ENCODE measurements around the gene EDN3.

The EDN3 gene

DNA sequence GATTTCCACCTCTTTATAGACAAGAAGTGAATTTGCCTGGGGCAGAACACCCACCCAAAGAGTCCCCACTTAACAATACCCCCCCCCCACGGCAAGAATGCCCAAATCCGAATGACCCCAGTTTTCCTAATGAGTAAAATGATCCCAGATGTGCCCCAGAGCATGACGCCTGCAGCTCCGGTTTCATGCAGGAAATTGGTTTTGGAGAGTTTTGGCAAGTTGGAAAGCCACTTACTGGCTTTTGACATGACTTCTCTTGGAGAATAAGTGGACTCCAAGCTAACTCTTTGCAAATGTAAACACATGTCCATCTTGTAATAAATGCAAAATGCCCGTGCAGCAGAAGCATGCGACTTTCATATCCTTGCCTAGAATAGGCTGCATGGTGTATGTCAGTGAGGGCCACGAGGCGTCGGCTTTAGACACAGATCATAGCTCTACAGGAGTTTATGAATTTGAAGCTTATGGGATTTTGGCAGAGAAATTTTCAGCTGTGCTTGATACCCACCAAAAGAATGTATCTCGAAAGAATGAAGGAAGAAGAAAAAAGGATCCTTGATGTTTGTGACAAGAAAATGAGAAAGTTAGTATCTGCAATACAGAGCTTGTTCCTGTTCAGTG lies 24.2 kb downstream of the EDN3 start:
- no peak overlapping the region for H2AFZ ChIP-seq (ENCODE audit: insufficient read depth, low read length, poor library complexity)
- no peak overlapping the region for H4K91ac ChIP-seq (ENCODE audit: low read depth, low read length)
- WGBS (ENCODE audit: extremely low coverage, insufficient coverage, insufficient read length): no CpG with 5 or more reads among the region's 10 CpGs

GRCh38 chr20:59325142-59325523 lies 24.7 kb downstream of the EDN3 start:
- no peaks in the 10 kb centered on the region for H3K4me1 ChIP-seq (ENCODE audit: control insufficient read depth in 1 of 2, insufficient read depth in 2 of 2, low read length in 2 of 2)
- no peaks in the 10 kb centered on the region for H3K36me3 ChIP-seq (ENCODE audit: control insufficient read depth in 1 of 2, insufficient read depth in 2 of 2, low read length in 2 of 2)
- H3K14ac ChIP-seq (ENCODE audit: low read length): no peak overlapping the region
- no peak overlapping the region for H3K4me2 ChIP-seq (ENCODE audit: low read length)
- H2BK120ac ChIP-seq (ENCODE audit: insufficient read depth, low read length, poor library complexity): no peak overlapping the region
- H3K9ac ChIP-seq (ENCODE audit: low read length): no peak overlapping the region
- no peak overlapping the region for H2BK12ac ChIP-seq (ENCODE audit: low read length)
- no peak overlapping the region for H2AFZ ChIP-seq (ENCODE audit: insufficient read depth, low read length, poor library complexity)
- no peak overlapping the region for H4K12ac ChIP-seq (ENCODE audit: low read depth, low read length)
- no peak overlapping the region for H2BK5ac ChIP-seq (ENCODE audit: low read depth, low read length, poor library complexity)
- peaks cover 2% of the 10 kb centered on the region for H3K27me3 ChIP-seq (ENCODE audit: insufficient read depth, low read length)
- no CpG with 5 or more reads among the region's 10 CpGs for WGBS (ENCODE audit: extremely low coverage, insufficient coverage, insufficient read length)
- H3K79me2 ChIP-seq (ENCODE audit: control insufficient read depth, insufficient read depth, low read length, poor library complexity): no peaks in the 10 kb centered on the region
- no peak overlapping the region for H3K27ac ChIP-seq (ENCODE audit: low read depth, low read length)
- no peak overlapping the region for H2AK5ac ChIP-seq (ENCODE audit: low read length)
- no peak overlapping the region for H3K23ac ChIP-seq (ENCODE audit: low read length)
- no peak overlapping the region for H4K91ac ChIP-seq (ENCODE audit: low read depth, low read length)
- H3K18ac ChIP-seq (ENCODE audit: low read length): no peak overlapping the region
- no peak overlapping the region for H3K4ac ChIP-seq (ENCODE audit: low read depth, low read length)
- no peak for DNase-seq
- H3K9me3 ChIP-seq (ENCODE audit: insufficient read depth, low read depth, low read length): peaks cover 4% of the 10 kb centered on the region
- no peak overlapping the region for H3K4me3 ChIP-seq (ENCODE audit: low read depth, low read length)
- no peak overlapping the region for H4K8ac ChIP-seq (ENCODE audit: low read depth, low read length)
- H3K79me1 ChIP-seq (ENCODE audit: low read length): no peaks in the 10 kb centered on the region

More for the DNA sequence above, 24.2 kb downstream of the EDN3 start:
- no peaks in the 10 kb centered on the region for H3K36me3 ChIP-seq (ENCODE audit: control insufficient read depth in 1 of 2, insufficient read depth in 2 of 2, low read length in 2 of 2)
- H3K4me1 ChIP-seq (ENCODE audit: control insufficient read depth in 1 of 2, insufficient read depth in 2 of 2, low read length in 2 of 2): no peaks in the 10 kb centered on the region
- no peak overlapping the region for H3K4ac ChIP-seq (ENCODE audit: low read depth, low read length)
- H2BK120ac ChIP-seq (ENCODE audit: insufficient read depth, low read length, poor library complexity): no peak overlapping the region
- H3K4me3 ChIP-seq (ENCODE audit: low read depth, low read length): no peak overlapping the region
- no peak overlapping the region for H4K8ac ChIP-seq (ENCODE audit: low read depth, low read length)
- H2AK5ac ChIP-seq (ENCODE audit: low read length): no peak overlapping the region
- no peaks in the 10 kb centered on the region for H3K79me1 ChIP-seq (ENCODE audit: low read length)
- peaks cover 5% of the 10 kb centered on the region for H3K9me3 ChIP-seq (ENCODE audit: insufficient read depth, low read depth, low read length)
- DNase-seq: no peak
- no peak overlapping the region for H2BK12ac ChIP-seq (ENCODE audit: low read length)
- no peaks in the 10 kb centered on the region for H3K79me2 ChIP-seq (ENCODE audit: control insufficient read depth, insufficient read depth, low read length, poor library complexity)
- no peak overlapping the region for H3K23ac ChIP-seq (ENCODE audit: low read length)
- no peak overlapping the region for H2BK5ac ChIP-seq (ENCODE audit: low read depth, low read length, poor library complexity)
- H3K4me2 ChIP-seq (ENCODE audit: low read length): no peak overlapping the region
- H3K14ac ChIP-seq (ENCODE audit: low read length): no peak overlapping the region
- peaks cover 2% of the 10 kb centered on the region for H3K27me3 ChIP-seq (ENCODE audit: insufficient read depth, low read length)
- H3K9ac ChIP-seq (ENCODE audit: low read length): no peak overlapping the region
- H4K12ac ChIP-seq (ENCODE audit: low read depth, low read length): no peak overlapping the region
- H3K27ac ChIP-seq (ENCODE audit: low read depth, low read length): no peak overlapping the region
- H3K18ac ChIP-seq (ENCODE audit: low read length): no peak overlapping the region

- DNase-seq: no peak
- Histone ChIP-seq H2BK120ac (ENCODE audit: insufficient read depth, low read length, poor library complexity) (no peak overlapping the region), H3K4ac (ENCODE audit: low read depth, low read length) (no peak overlapping the region), H2AFZ (ENCODE audit: insufficient read depth, low read length, poor library complexity) (no peak overlapping the region), H3K14ac (ENCODE audit: low read length) (no peak overlapping the region), H2BK12ac (ENCODE audit: low read length) (no peak overlapping the region), H3K79me1 (ENCODE audit: low read length) (no peaks in the 10 kb centered on the region), H3K23ac (ENCODE audit: low read length) (no peak overlapping the region), H3K18ac (ENCODE audit: low read length) (no peak overlapping the region), H3K27ac (ENCODE audit: low read depth, low read length) (no peak overlapping the region), H2AK5ac (ENCODE audit: low read length) (no peak overlapping the region), H3K9ac (ENCODE audit: low read length) (no peak overlapping the region), H3K79me2 (ENCODE audit: control insufficient read depth, insufficient read depth, low read length, poor library complexity) (no peaks in the 10 kb centered on the region), H3K36me3 (ENCODE audit: control insufficient read depth in 1 of 2, insufficient read depth in 2 of 2, low read length in 2 of 2) (no peaks in the 10 kb centered on the region), H4K91ac (ENCODE audit: low read depth, low read length) (no peak overlapping the region), H2BK5ac (ENCODE audit: low read depth, low read length, poor library complexity) (no peak overlapping the region), H4K8ac (ENCODE audit: low read depth, low read length) (no peak overlapping the region), H3K9me3 (ENCODE audit: insufficient read depth, low read depth, low read length) (peaks cover 1% of the 10 kb centered on the region), H3K27me3 (ENCODE audit: insufficient read depth, low read length) (peaks cover 5% of the 10 kb centered on the region), H3K4me2 (ENCODE audit: low read length) (no peak overlapping the region), H3K4me1 (ENCODE audit: control insufficient read depth in 1 of 2, insufficient read depth in 2 of 2, low read length in 2 of 2) (no peaks in the 10 kb centered on the region), H3K4me3 (ENCODE audit: low read depth, low read length) (no peak overlapping the region), H4K12ac (ENCODE audit: low read depth, low read length) (no peak overlapping the region)
- WGBS (ENCODE audit: extremely low coverage, insufficient coverage, insufficient read length): no CpG with 5 or more reads among the region's 2 CpGs
These were observed 25.8 kb downstream of the EDN3 start for GRCh38 chr20:59326188-59326587.

DNA sequence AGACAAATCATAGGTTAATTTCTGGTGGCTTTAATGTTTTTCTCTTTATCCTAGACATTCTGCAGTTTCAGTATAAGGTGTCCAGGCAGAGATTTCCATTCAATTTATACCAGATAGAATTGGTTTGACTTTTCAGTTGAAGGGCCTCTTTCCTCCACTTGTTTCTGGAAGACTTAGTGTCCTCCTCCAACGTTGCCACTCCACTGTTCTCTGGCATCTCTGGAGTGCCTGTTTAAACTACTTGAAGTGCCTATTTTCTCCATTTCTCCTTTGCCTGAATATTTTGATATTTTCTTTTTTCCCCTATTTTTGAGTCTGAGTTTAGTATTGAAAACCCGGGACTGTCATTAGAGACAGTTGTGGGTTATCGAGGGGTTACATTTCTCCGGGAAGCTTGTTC lies 27.7 kb downstream of the EDN3 start:
- Histone ChIP-seq H3K9me3 (ENCODE audit: insufficient read depth, low read depth, low read length) (peaks cover 1% of the 10 kb centered on the region), H2AK5ac (ENCODE audit: low read length) (no peak overlapping the region), H3K79me1 (ENCODE audit: low read length) (no peaks in the 10 kb centered on the region), H3K4me1 (ENCODE audit: control insufficient read depth in 1 of 2, insufficient read depth in 2 of 2, low read length in 2 of 2) (no peaks in the 10 kb centered on the region), H4K8ac (ENCODE audit: low read depth, low read length) (no peak overlapping the region), H3K23ac (ENCODE audit: low read length) (no peak overlapping the region), H3K4ac (ENCODE audit: low read depth, low read length) (no peak overlapping the region), H2BK5ac (ENCODE audit: low read depth, low read length, poor library complexity) (no peak overlapping the region), H2BK12ac (ENCODE audit: low read length) (no peak overlapping the region), H3K18ac (ENCODE audit: low read length) (no peak overlapping the region), H3K27me3 (ENCODE audit: insufficient read depth, low read length) (peaks cover 5% of the 10 kb centered on the region), H3K27ac (ENCODE audit: low read depth, low read length) (no peak overlapping the region), H3K4me3 (ENCODE audit: low read depth, low read length) (no peak overlapping the region), H3K36me3 (ENCODE audit: control insufficient read depth in 1 of 2, insufficient read depth in 2 of 2, low read length in 2 of 2) (no peaks in the 10 kb centered on the region), H3K79me2 (ENCODE audit: control insufficient read depth, insufficient read depth, low read length, poor library complexity) (no peaks in the 10 kb centered on the region), H4K12ac (ENCODE audit: low read depth, low read length) (no peak overlapping the region), H3K9ac (ENCODE audit: low read length) (no peak overlapping the region), H2AFZ (ENCODE audit: insufficient read depth, low read length, poor library complexity) (no peak overlapping the region), H3K4me2 (ENCODE audit: low read length) (no peak overlapping the region), H3K14ac (ENCODE audit: low read length) (no peak overlapping the region), H2BK120ac (ENCODE audit: insufficient read depth, low read length, poor library complexity) (no peak overlapping the region), H4K91ac (ENCODE audit: low read depth, low read length) (no peak overlapping the region)
- no CpG with 5 or more reads among the region's 4 CpGs for WGBS (ENCODE audit: extremely low coverage, insufficient coverage, insufficient read length)
- DNase-seq: no peak
